Dermis microvascular lymphatic vessel endothelial cell (primary cell): ENCODE measurements around the gene ANO10. TPM values are rescaled to one million over a fixed set of nuclear protein-coding genes. Genes with fewer than 3 reads are reported as not detected.
A peak's percentile ranks its signal among the peaks of the same experiment; 100 is the strongest.
"Not testable (repeated sequence)": the region's sequence is repeated elsewhere in the genome, so short reads cannot be mapped to it uniquely, and the experiment has no call there.

Experiments used
- DNase-seq, 2 donors: peaks; one replicate each; pipeline versions ENCODE4 v3.0.0 to v3.0.0-alpha.2; 2010; ENCODE audit warnings: low read depth in 2 of 2
- total RNA-seq: library from RNA; depleted of rRNA; stranded (reverse); fragments of >200 nt; gene quantifications from 2 replicates; pipeline ENCODE4 v1.2.1, GENCODE V29; 2014

ANO10 gene
- total RNA-seq, 1 donor from 2014 or later: 25.0 TPM

GRCh38 chr3:43629257-43629656 is 7.4 kb upstream of the ANO10 start:
- no peak for DNase-seq

DNA sequence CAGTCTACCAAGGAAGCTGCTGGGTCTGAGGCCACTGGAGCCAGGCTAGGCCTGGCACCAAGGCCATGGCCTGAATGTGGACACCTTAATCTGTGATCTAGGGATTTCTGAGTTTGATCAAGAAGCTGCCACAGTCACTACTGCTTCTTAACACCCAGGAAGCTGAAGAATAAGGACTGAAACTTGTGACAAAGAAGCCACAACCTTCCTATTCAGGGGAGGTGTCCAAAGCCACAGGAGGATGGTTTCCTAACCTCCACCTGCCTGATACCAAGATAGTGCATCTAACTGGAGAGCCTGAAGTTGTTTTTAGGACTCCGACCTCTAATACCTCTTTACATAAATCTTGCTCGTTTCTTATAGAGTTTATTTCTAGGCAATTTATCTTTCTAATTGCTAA is 5.5 kb upstream of the ANO10 start:
- DNase-seq: no peak

GRCh38 chr3:43624619-43625305 is 3.0 kb upstream of the ANO10 start:
- no peak for DNase-seq

DNA sequence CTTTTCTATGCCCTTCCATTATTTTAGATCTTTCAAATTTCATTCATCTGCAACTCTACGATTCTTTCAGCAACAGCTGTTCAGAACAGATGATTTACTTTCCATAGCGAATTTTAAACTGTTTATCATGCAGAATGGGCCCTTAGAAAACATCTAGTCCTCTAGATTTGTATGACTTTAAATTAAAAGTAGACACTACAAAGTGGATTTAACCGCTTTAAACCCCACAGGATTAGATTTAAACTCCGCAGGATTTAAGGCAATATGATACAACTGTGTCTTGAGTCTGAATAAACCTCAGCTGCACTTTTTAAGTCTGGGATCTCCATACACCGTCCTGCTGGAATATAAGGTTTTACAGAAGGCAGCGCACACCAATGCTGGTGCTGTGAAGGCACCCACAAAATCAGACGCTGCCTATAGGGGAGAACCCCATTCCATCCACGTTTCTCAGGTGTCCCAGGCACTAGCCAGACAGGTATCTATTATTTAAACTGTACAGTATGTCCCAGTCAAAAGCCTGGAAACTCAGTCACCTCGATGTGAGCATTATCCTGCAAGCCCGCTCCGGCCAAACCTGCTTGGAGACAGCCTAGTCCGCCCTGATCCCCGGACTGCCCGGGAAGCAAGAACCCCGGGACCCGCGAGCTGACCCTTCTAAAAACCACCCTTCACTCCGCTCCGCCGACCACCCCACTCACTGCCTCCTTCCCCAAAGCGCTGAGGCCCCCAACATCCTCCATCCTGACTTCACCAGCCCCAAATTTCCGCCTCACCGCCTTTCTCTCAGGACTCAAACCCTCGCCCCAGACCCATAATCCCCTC is 768 bp downstream of the ANO10 start:
- DNase-seq: peak in 1 of 2 donors; percentile 21

- DNase-seq: no peak
Measured at GRCh38 chr3:43619588-43619987, 2.2 kb downstream of the ANO10 start.

GRCh38 chr3:43618142-43618541 is 3.7 kb downstream of the ANO10 start:
- DNase-seq: no peak

GRCh38 chr3:43616034-43616433 is 5.8 kb downstream of the ANO10 start:
- no peak for DNase-seq

DNA sequence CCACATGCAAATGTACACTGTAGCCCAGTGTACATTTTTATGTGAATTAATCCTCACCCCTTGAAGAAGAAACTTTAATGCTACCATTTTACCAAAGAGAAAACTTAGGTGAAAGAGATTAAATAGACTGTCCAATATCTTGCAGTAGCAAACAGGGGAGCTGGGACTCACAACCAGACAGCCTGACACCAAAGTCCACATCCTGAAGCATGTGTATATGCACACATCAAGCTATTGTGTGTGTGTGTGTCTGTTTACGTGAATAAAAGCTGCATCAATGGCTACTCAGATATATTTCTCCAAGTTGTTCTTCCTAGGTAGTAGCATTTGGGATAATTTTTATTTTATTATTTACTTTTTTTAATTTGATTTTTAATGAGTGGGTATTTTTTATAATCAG is 6.7 kb downstream of the ANO10 start:
- DNase-seq: no peak

GRCh38 chr3:43613976-43614375 is 7.8 kb downstream of the ANO10 start:
- DNase-seq: no peak

DNA sequence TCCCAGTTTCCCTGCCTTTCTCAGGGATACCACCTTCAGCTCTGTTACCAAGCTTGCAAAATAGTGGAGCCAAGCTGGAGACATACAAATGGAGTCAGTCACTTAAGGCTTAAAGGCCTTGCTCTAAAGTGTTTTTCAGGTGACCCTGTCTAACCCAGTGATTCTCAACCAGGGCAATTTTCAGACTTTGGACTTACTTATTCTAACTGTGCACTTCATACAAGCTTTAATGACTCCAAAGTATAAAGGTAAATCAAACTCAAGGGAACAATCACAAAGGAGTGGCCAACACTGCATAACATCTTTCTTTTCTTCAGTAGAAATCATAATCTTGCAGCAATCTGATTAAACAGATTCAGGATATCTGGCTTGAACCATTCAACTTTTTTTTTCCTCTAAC is 9.4 kb downstream of the ANO10 start:
- DNase-seq: no peak

- no peak for DNase-seq
Measured at GRCh38 chr3:43609406-43609805, 12.4 kb downstream of the ANO10 start.

DNA sequence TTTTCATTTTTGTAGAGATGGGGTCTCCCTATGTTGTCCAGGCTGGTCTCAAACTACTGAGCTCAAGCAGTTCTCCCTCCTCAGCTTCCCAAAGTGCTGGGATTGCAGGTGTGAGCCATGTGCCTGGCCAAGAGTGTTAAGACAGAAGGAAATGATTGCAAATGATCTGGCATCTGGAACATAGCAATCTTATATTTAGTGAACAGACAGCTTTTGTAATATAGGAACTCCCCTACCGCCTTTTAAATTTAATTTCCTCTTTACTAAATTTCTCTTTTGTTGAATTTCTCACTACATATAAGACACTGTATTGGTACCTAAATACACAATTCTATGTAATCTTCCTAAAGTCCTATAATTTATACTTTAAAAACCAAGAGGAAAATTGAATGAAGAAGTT is 13.1 kb downstream of the ANO10 start:
- no peak for DNase-seq

- no peak for DNase-seq
Measured at GRCh38 chr3:43606284-43606683, 15.5 kb downstream of the ANO10 start.

DNA sequence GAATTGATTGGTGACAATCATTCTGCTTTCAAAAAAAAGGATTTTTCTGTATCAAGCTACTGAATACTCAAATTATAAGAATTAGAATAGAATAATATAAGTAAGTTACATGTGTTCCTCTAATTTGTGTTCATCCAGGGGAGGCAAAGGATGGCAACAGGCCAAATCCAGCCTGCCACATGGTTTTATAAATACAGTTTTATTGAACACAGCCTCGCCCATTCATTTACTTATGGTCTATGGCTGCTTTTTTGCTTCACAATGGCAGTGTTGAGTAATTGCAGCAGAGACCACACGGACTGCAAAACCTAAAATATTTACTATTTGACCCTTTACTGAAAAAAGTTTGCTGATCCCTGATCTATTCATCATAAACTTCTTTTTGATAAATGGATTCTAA is 21.9 kb downstream of the ANO10 start:
- DNase-seq: not testable (repeated sequence)

GRCh38 chr3:43597961-43598360 is 23.9 kb downstream of the ANO10 start:
- no peak for DNase-seq

DNA sequence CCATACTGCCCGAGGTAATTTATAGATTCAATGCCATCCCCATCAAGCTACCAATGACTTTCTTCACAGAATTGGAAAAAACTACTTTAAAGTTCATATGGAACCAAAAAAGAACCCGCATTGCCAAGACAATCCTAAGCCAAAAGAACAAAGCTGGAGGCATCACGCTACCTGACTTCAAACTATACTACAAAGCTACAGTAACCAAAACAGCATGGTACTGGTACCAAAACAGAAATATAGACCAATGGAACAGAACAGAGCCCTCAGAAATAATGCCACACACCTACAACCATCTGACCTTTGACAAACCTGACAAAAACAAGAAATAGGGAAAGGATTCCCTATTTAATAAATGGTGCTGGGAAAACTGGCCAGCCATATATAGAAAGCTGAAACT is 25.6 kb downstream of the ANO10 start:
- DNase-seq: not testable (repeated sequence)

DNA sequence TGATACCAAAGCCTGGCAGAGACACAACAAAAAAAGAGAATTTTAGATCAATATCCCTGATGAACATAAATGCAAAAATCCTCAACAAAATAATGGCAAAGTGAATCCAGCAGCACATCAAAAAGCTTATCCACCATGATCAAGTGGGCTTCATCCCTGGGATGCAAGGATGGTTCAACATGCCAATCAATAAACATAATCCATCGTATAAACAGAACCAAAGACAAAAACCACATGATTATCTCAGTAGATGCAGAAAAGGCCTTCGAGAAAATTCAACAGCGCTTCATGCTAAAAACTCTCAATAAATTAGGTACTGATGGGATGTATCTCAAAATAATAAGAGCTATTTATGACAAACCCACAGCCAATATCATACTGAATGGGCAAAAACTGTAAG is 26.5 kb downstream of the ANO10 start:
- DNase-seq: not testable (repeated sequence)

DNA sequence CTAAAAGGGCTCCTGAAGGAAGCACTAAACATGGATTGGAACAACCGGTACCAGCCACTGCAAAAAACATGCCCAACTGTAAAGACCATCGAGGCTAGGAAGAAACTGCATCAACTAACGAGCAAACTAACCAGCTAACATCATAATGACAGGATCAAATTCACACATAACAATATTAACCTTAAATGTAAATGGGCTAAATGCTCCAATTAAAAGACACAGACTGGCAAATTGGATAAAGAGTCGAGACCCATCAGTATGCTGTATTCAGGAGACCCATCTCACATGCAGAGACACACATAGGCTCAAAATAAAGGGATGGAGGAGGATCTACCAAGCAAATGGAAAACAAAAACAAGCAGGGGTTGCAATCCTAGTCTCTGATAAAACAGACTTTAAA is 28.2 kb downstream of the ANO10 start:
- DNase-seq: not testable (repeated sequence)

DNA sequence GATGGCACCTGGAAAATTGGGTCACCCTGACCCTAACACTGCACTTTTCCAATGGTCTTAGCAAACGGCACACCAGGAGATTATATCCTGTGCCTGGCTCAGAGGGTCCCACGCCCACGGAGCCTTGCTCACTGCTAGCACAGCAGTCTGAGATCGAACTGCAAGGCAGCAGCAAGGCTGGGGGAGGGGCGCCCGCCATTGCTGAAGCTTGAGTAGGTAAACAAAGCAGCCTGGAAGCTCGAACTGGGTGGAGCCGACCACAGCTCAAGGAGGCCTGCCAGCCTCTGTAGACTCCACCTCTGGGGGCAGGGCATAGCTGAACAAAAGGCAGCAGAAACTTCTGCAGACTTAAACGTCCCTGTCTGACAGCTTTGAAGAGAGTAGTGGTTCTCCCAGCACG is 29.9 kb downstream of the ANO10 start:
- not testable (repeated sequence) for DNase-seq

- no peak for DNase-seq
Measured at GRCh38 chr3:43587303-43587702, 34.5 kb downstream of the ANO10 start.

DNA sequence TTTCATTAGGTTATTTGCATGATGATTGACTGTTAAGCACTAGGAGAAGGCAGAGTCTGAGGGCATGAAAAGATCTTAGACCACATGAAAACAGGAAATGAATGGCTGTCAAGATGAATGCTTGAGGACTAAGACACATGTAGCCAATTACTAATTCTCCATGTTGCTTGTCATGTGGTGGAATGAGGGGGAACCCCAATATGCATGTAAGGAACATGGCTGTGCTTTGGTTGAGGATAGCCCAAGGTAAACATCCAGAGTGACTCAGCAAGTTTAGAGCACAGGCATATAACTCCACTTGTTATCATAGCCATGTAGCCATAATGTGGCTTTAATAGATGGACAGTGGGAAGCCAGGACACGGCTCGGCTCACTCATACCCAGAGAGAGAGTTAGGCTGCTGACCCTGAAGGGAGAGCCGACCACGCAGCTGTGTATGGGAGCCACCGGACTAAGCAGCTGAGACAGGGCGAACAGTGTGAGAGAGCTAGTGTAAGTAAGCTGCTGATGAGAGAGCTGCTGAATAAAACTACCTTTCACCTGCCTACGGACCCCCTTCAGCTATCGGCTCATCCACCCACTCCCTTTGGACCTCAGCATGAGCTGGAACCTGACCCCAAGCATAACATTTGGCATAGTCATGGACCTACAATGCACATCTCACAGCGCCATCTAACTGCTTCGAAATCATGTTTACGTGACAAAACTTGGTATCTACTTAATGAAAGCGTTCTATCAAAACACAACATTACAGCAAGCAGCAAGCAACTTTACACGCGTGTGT is 37.6 kb downstream of the ANO10 start:
- DNase-seq: peak in 1 of 2 donors; percentile 13

DNA sequence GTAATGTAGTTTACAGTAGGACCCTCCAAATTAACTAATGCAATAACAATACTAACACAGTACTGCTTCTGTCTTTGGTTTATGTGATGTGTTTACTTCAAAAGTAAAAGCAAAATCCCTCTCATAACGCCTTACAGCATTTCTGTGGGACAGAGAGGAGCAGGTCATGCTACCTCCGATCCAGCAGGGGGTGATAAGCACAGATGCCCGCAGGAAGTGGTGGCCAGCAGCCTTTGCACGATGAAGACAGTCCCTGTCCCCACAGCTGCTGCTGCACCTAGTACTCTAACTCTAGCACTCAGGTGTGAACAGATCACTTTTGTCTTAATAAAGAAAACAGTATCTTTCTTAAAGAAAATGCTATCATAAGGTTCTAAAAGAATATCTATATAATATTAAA is 38.3 kb downstream of the ANO10 start:
- DNase-seq: no peak
